Pancreas (tissue), 10 donors: ENCODE data around the gene CAMSAP1. TPM values are rescaled to one million over a fixed set of nuclear protein-coding genes. Genes with fewer than 3 reads are reported as not detected.

Source experiments
- ATAC-seq, 4 donors: fragments of 200-7000 bp; cut with Tn5 transposase; one replicate each; pipeline versions ENCODE4 v1.8.0 to v1.9.1; 2020; ENCODE audit warnings: mild to moderate bottlenecking in 4 of 4, moderate library complexity in 4 of 4
- DNase-seq, 6 donors: peaks; one replicate each; pipeline ENCODE4 v3.0.0-alpha.2; 2020
- FAIRE-seq: peaks from 2 replicates; lab custom pipeline; 2012; peaks lifted over from hg19 to GRCh38; lab: Jason Lieb, UNC
- H3K27ac ChIP-seq, 4 donors: fragments of 200-600 bp; sonication (generic); 1 replicate in 3 of 4; 2 replicates in 1 of 4; pipeline versions ENCODE4 v1.5.0 to v1.8.0; 2020
- H3K27me3 ChIP-seq, 4 donors: fragments of 200-600 bp; one replicate each; pipeline ENCODE4 v1.8.0; 2021
- H3K36me3 ChIP-seq, 3 donors: fragments of 200-600 bp; sonication (generic) in 1 of 3; one replicate each; pipeline versions ENCODE4 v1.5.0 to v1.8.0; 2020 to 2021
- H3K4me1 ChIP-seq, 3 donors: fragments of 200-600 bp; one replicate each; pipeline ENCODE4 v1.8.0; 2021
- H3K4me3 ChIP-seq, 4 donors: fragments of 200-600 bp; sonication (generic) in 2 of 4; one replicate each; pipeline versions ENCODE4 v1.5.0 to v1.8.0; 2020 to 2021
- H3K9me3 ChIP-seq, 4 donors: fragments of 200-600 bp; one replicate each; pipeline ENCODE4 v1.8.0; 2021
- CTCF ChIP-seq, 4 donors: fragments of 200-600 bp; sonication (generic) in 3 of 4; IDR thresholded peaks; one replicate each; pipeline versions ENCODE4 v1.5.0 to v1.8.0; 2021; ENCODE audit warnings: antibody characterized with exemption in 4 of 4
- WGBS, 2 donors: extraction: QIAGEN DNeasy Blood & Tissue Kit; methylation state at CpG; one replicate each; pipeline ENCODE4 v1.1.7; 2013; 5-methylcytosine and 5-hydroxymethylcytosine counted together
- intact Hi-C, 3 donors: fragments of 100-400 bp; cut with DNase I; formaldehyde crosslinking; loops; one replicate each; pipeline versions ENCODE4 v1.11.1 to v1.14.2; 2022
- polyA plus RNA-seq, 2 donors: library from polyadenylated mRNA; stranded (reverse); fragments of 200-250 nt; gene quantifications; one replicate each; pipeline ENCODE4 v1.2.3, GENCODE V29; 2013
- total RNA-seq, 6 donors: library from RNA; stranded (reverse); fragmentation: NEBNext Ultra II Directional in 4 of 6; extraction: Animal tissue kit (Norgen Biotek cat#: 25700) in 4 of 6; gene quantifications; one replicate each; pipeline versions ENCODE4 v1.2.1 to v1.2.4, GENCODE V29; 2021 to 2023
- donor health status: healthy with polysubstance abuse.
- donor health status: DM: no; HTN: no; CAD: no; lungs with moderate emphysema.
- donor health status: DM: no; HTN: no; CAD: no.
- donor health status: control.
- donor health status: control.
- donor health status: Bipolar disorder and iron deficiency.
- donor health status: DM: yes; HTN: yes; CAD: no.
- donor health status: DM: no; HTN: no; CAD: no.
- donor health status: DM: no; HTN: no; CAD: no.
- donor health status: DM: yes; HTN: yes; CAD: no.

The CAMSAP1 gene
- total and polyA plus RNA-seq, 8 donors = 3.8 to 20.1 (median 12.7) TPM

DNA sequence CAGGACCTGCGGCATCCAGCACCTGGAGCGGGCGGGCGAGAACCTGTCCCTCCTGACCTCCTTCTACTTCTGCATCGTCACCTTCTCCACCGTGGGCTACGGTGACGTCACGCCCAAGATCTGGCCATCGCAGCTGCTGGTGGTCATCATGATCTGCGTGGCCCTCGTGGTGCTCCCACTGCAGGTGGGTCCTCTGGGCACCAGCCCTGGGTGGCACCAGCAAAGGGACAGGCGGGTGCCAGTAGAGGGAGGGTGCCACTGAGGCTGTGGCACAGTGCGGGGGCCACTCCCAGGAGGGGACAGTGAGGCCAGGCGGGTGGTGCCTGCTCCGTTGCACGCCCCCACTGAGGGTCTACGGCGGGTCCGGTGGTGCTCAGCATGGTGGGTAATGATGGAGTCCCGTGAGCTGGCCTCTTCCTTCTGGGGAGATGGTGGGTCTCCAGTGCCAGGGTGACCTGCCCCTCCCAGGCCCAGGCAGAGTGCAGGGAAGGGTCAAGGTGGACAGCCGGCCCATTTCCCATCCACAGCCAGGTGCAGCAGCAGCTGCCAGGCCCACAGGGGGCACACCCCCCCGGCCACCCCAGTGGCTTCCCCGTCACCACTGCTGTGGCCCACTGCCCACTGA is 147.6 kb downstream of the CAMSAP1 start:
- Histone ChIP-seq H3K27me3 (no peaks in the 10 kb centered on the region), H3K9me3 (no peaks in the 10 kb centered on the region), H3K4me3 (no peak overlapping the region), H3K27ac (no peak overlapping the region), H3K4me1 (no peaks in the 10 kb centered on the region), H3K36me3 (no peaks in the 10 kb centered on the region)
- intact Hi-C loops = no loop called here
- FAIRE-seq = no peak
- ATAC-seq = no peak
- DNase-seq = no peak
- 61 to 85% methylated on average over 20 to 24 of the region's 24 CpGs for WGBS, 2 donors
- no peak for TF ChIP-seq CTCF (IDR thresholded peaks at IDR 0.05)

DNA sequence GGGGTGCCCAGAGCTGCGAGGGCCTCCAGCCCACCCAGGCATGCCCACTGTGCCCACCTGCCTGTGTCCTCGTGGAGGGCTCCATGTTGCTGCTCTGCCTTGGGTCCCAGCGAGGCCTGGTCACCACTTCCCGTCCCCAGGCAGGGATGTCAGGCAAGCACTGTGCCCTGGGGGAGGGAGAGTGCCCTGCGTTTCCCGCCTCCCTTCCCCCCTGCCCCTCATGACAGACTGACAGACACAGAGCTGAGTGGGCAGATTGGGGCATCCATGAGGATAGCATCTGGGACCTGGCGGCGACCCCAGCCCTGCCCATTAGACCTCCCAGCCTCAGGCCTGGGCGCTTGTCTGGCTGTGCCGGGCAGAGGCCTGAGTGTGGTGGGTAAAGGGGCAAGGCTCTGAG is 148.5 kb downstream of the CAMSAP1 start:
- no peaks in the 10 kb centered on the region for H3K4me1 ChIP-seq
- ATAC-seq = no peak
- H3K9me3 ChIP-seq = no peaks in the 10 kb centered on the region
- no peak for DNase-seq
- no peaks in the 10 kb centered on the region for H3K36me3 ChIP-seq
- no peak overlapping the region for H3K27ac ChIP-seq
- no peak overlapping the region for H3K4me3 ChIP-seq
- no peak for TF ChIP-seq CTCF (IDR thresholded peaks at IDR 0.05)
- no peak for FAIRE-seq
- H3K27me3 ChIP-seq = no peaks in the 10 kb centered on the region
- intact Hi-C loops = no loop called here
- WGBS, 2 donors = 76 to 77% methylated on average over 10 of the region's 10 CpGs

Other genes starting within 250 kb of the CAMSAP1 start
- gene LCN9, start 244.2 kb downstream of the CAMSAP1 start, total RNA-seq = not detected
- gene LCN9, start 244.2 kb downstream of the CAMSAP1 start, polyA plus RNA-seq = not detected
- gene SOHLH1, start 208.1 kb downstream of the CAMSAP1 start, total RNA-seq = not detected
- gene SOHLH1, start 208.1 kb downstream of the CAMSAP1 start, polyA plus RNA-seq = under 1 TPM in 1 of 2 donors, not detected in 1; 0.31 TPM
- gene KCNT1, start 205.4 kb downstream of the CAMSAP1 start, total RNA-seq = under 1 TPM; 0.05 to 0.28 (median 0.09) TPM
- 1 to 10 TPM in 1 of 2 donors, under 1 TPM in 1; 0.46 to 1.1 TPM for gene KCNT1, start 205.4 kb downstream of the CAMSAP1 start, polyA plus RNA-seq
- gene UBAC1, start 53.8 kb upstream of the CAMSAP1 start, total RNA-seq = 10 to 100 TPM in 5 of 6 donors, 1 to 10 TPM in 1; 9.8 to 16.5 (median 13.1) TPM
- 10 to 100 TPM; 24.9 to 33.7 TPM for gene UBAC1, start 53.8 kb upstream of the CAMSAP1 start, polyA plus RNA-seq
- gene NACC2, start 187.7 kb upstream of the CAMSAP1 start, total RNA-seq = 10 to 100 TPM in 2 of 6 donors, 1 to 10 TPM in 4; 6.8 to 12.4 (median 8.9) TPM
- gene NACC2, start 187.7 kb upstream of the CAMSAP1 start, polyA plus RNA-seq = 1 to 10 TPM; 4.3 to 5.5 TPM
- gene TMEM250, start 211.3 kb upstream of the CAMSAP1 start, total RNA-seq = 10 to 100 TPM in 4 of 6 donors, 1 to 10 TPM in 2; 8.0 to 17.8 (median 11.8) TPM
- gene TMEM250, start 211.3 kb upstream of the CAMSAP1 start, polyA plus RNA-seq = 10 to 100 TPM in 1 of 2 donors, 1 to 10 TPM in 1; 9.8 to 12.1 TPM